ENCODE measurements around the gene IMMP2L.

IMMP2L gene

DNA sequence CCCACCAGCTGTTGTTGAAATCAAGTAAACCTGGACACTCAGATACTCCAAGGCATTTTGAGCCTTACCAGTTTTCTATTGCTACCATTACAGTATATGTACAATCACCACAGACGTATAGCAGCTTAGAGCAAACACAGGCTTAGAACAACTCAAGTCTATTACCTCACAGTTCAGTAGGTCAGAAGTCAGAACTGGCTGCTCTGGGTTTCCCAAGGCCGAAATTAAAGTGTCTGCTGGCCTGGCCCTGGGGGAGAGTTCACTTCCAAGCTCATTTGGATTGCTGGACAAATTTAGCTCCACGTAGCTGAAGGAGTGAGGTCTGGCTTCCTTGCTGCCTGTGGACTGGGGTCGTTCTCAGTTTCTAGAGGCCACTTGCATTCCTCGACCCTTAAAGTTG lies 731.5 kb downstream of the IMMP2L start:
- DNase-seq, result no peak

DNA sequence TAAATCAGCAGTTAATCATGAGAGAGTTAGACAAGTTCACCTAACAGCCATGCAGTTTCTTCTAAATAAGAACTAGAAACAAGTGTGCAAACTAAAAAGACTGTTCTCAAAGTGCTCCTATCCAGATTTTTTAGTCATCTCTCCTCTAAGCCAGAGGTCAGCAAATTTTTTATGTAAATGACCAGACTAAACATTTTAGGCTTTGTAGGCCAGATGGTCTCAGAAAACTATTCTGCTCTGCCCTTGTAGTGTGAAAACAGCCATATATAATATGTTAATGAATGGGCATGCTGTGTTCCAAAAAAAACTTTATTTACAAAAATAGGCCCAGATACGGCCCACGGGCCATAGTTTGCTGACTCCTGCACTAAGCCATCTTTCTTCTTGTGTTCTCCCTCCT lies 734.4 kb downstream of the IMMP2L start:
- no peak for DNase-seq

DNA sequence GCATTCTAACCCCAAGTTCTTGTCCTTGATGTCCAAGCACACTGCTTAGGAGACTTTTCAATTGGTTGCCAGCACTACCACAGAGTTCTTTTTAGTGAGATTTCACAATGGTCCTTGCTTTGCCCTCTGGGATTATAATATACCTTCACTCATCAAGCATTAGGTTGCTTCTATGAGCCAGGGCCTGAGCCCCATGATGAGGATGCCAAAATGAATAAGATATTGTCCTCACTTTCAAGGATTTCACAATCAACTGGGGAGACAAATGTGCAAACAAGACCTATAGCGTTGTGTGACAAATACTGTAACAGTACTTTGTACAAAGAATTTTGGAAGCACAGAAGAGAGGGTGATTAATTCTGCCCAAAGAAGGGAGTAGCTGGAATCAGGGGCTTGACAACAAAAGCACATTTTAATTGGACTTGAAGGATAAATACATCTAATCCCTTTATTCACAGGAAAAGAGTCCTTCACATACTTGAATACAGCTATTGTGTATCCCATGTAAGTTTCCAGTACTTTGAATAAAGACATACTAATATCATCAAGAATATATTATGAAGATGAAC lies 734.9 kb downstream of the IMMP2L start:
- DNase-seq, result no peak

DNA sequence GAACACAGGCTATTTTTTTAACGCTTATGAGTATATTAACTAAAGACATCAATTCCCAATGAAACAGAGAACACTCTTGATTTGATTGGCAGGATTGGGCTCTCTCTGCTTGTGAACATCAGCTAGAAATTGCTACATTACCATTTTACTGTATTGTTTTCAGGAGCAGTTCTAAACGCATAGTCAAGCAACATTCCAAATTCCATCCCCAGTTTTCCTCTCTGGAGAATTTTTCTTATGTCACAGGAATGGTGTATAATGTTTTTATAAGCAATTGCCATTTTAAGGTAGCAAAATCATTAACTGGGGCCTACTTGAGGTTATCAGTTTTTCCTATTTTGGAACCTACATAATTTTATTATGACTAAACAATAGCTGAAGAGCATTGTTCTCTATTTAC lies 748.3 kb downstream of the IMMP2L start:
- DNase-seq, result no peak

DNA sequence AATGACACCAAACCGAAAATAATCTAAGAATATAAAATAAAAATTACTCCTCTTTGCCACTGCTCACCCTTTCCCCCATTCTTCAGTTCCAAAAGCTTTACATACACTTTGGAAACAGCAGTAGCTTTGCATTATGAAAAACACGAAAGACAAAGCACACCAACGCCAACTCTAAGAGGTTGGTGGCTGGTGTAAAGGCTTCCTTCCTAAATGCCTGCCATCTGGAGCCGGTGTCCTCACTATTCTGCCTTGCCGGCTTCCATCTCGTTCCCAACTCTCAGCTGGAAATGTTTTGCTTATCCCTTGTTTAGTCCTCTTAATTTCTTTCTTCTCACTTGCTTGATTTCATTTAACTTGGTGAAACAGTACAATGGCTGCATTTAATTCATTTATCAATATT lies 752.5 kb downstream of the IMMP2L start:
- DNase-seq, result no peak

DNA sequence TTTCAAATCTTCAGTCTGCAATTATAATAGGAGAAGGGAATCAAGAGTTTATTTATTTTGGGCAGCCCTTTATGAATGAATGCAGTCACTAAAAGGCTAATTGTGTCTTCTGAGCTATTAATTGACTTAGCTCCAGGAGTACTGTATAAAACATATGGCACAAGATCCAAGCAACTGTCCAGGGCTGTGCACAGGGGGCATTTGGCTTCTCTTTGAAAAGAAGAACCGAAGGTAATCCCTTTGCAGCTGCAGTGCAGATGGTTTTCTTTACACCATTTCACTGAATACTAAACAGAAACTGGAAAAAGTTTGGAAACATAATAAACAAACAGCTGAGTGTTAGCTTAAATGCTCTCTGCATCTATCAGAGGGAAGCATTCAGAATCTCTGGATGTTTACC lies 753.9 kb downstream of the IMMP2L start:
- DNase-seq, result no peak

DNA sequence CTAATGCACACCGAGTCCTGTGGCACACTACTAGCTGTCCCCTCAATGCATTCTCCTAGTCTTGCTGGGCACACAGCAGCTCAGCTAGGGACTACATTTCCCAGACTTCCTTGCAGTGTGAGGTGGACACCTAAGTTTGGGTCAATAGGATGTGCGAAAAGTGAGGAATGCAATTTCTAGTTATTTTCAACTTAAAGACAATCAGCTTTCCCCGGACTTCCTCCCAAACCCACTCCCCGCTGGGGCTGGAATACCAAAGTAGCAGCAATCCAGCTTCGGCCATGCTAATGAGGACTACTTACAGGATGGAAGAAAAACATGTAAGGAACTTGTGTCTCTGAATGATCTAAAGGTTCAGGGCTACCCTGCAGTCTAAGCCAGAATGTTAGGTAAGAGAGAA lies 757.8 kb downstream of the IMMP2L start:
- no peak for DNase-seq

DNA sequence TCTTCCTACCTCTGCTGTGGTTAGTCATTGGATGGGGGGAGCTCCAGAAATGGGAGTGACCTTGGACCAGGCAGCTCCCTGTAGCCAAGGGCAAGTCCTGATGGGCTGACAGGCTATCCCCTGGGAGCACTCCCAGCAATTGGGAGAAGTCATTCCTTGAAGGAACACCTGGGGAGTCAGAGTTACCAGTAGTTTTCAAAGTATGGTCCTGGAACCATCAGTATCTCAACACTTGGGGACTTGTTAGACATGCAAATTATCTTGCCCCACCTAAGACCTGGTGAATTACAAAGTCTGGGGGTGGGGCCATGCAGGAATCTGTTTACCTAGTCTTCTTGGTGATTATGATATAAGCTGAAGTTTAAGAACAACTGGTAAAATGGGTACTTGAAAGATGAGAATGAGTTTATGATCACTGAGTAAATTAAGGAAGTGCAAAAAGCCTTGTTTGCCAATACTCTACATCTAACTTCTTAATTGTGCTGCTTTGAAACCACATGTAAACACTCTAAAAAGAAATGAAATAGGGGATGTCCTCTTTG lies 758.6 kb downstream of the IMMP2L start:
- no peak for DNase-seq

DNA sequence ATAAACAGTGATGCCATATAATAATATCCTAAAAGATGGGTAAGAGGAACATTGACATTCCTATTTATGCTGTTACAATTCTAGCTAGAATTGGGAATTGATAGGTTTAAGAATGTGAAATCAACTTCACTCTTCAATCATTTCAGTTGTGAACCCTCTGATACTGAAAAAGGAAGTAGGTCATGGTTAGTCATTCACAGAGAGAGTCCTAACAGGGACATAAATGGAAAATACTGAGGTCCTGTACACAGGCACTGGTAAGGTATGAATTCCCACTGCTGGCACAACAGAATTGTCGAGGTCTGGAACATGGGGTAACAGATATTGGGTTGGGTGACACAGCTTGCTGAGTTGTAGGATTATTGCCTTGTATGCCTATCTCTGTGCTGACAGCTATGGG lies 760.8 kb downstream of the IMMP2L start:
- DNase-seq, result no peak

DNA sequence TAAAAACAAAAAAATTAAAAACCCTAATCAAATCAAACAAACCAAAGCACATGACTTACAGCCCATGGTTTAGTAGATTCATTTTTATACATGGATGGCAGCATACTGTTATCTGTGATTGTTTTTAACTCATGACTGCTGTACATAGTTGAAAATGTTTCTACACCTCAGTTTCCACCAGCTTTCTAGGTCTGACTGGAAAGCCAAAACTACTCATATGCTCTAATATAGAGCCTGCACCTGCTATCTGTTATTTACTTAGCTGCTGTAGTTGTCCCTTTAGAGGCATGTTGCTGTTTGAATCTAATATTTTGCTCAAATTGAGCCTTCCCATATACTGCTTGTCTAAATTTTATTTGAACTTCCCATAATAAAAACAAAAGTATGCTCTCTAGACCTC lies 761.3 kb downstream of the IMMP2L start:
- no peak for DNase-seq

DNA sequence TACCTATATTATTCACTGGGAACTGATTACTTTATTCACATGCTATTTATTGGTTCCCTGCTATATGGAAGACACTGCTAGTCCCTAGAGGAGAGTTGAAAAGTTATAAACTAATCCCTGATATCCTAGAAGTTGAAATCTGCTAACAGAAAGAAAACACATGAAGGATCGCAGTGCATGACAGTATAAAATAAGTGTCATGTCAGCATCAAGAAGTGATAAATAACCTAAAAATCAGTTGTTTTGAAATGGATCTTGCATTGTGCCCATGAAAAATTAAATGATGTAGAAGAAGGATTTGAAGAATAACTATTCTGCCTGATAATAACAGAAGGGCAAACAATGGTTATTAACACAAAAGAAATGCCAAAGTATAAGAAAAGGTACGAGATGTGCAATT lies 764.6 kb downstream of the IMMP2L start:
- no peak for DNase-seq

DNA sequence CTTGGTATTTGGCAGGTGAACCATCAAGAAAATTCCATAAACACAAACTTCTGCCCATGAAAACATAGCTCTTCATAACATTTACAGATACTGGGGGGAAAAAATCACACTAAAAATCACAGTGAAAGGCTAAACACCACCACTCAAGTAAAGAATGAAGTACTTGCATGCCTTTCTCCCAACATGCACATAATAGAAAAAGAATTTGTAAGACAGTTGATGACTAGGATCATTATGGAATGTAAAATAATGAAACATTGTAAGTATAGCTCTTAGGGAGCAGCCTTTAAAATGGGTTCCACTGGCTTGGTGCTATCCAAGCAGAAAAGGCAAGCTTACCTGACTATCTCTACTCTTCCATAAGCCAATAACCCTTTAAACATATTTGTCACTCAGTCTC lies 771.3 kb downstream of the IMMP2L start:
- DNase-seq, result no peak

DNA sequence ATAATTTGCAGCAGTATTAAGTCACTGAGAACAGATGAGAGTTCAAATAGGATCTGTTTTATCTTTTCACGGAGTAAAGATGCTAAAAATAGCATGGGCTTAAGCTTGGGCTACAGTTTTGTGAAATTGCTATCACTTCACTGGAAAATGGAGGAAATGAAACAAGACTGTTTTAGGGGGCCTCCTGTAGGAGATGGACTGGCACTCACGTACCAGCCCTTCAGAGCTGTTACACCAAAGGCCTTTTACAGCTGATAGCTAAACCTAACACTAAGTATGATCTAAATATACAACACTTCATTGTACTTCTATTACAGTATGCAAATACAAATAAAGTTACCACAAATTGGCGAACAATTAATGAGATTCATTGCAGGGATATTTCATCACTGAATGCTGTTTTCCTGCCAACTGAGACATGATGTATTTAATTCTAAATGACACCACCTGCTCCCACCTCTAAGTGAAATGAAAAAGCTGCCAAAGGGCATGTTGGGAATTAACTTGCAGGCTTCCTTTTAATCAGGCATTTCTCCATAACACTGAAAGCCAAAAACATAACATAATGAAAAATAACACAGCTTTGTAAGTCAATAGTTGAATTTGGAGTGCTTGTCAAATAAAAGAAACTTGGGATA lies 775.8 kb downstream of the IMMP2L start:
- no peak for DNase-seq

DNA sequence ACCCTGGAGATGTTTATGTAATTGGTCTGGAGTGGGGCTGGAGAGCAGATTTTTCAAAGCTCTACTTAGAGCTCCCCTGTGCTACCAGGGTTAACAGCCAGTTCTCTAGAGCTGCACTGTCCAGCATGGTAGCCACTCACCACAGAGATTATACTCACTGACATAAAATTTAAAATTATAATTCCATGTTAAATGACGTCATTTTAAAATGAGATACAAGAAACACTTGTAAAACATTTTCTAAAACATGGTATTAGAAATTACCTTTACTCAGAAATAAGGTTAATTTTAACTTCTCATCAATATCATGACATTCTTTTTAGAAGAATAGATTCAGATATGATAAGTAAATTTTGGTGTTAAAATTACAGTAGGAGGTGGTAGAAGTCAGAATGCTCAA lies 777.5 kb downstream of the IMMP2L start:
- no peak for DNase-seq

DNA sequence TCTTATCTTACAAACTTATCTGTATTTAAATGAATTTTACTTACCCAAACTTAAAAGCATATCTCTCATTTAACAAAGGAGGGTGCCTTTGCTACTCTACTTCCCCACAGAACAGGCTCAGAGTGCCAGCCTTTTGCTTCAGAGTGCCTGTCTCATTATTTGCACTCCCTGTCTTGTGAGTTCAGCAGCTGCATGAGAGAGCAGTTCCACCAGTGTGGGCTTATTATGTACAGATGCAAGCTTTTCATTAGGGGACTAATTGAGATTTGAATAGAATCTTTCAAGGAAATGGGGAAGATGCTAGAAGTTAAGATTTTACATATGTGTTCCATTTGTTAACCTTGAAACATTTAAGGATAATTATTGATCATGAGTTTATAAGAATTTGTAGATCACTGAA lies 781.6 kb downstream of the IMMP2L start:
- DNase-seq, result no peak

DNA sequence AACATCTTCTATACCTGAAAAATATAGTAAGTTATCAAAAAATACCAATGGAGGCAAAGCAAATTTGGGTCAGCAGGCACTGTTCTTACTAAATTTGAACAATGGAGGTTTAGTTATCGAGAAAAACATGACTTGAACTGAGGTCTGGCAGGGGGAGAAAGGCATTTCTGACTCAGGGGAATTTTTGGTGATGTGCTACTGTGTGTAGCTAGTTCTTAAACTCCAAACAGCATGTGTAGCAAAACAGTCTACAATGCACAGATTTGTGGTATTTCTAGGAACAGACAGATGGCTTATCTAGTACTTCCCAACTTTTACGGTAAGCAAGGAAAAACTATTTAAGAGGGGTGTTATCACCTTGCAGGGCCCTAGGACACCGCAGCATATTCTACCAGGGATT lies 783.0 kb downstream of the IMMP2L start:
- DNase-seq, result no peak

DNA sequence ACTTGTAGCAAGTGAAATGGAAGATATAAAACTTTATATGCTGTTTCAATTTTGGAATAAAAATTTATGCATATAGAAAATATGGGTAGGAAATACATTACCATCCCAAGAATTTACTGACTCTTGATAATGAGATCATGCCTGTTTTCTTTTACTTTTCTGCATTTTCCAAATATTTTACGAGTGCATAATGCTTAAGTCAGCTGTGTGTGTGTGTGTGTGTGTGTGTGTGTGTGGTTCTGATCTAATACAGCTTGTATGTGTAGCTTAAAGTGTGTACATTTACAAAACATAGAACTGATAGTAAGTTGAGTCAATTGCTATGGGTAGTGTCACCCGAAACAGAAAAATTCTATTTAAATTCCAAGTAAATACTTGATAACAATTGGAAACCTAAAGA lies 787.2 kb downstream of the IMMP2L start:
- DNase-seq, result no peak

DNA sequence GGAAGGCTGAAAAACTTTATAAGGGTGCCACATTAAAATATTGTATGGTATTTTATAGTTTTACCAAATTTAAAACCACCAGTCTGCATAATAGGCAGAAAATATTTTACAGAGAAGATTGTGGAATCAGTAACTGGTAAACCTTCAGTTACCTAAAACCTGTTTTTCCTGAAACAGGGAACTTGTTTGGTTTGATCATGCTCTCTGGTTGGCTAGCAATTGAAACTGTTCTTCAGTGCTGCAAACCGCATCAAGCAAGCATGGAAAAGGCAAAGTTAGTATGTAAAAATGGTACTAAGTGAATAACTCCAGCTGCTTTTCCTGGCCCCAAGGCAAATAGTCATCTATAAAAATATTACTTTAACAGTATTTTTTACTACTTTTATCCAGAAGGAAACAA lies 788.2 kb downstream of the IMMP2L start:
- no peak for DNase-seq

DNA sequence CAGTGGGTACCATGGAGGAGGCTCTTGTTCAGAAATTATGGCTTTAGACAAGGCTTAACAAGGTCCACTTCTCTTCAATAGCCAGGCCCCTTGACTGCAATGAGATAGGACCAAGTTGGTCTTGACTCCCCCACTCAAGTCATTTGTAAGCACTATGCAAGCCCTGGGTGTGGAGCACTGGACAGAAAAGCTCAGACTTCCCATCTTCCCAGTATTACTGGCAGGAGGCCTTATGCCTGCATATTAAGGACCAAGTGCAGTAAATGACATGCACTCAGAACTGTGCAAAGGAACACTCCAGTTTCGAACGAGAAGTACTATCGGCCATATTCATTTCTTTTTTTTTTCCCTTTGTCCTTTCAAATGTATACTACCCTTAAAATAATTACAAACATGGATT lies 789.7 kb downstream of the IMMP2L start:
- DNase-seq, result no peak

DNA sequence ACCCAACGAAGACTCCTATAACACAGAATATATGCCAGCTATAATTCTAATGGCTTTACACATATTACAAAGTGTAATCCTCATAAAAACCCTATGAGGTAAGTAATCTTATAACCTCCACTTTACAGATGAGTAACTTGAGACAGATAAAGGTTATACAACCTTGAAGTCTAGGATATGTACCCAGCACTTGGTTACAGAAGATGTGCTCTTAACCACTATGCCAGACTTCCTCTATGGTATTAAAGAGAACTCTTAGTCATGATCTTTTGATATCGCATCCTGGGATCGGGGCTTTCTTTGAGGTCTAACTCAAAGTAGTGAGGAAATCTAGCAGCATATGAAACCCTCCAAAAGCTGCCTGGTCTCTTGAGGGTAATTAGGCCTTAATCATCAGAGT lies 790.6 kb downstream of the IMMP2L start:
- DNase-seq, result no peak

DNA sequence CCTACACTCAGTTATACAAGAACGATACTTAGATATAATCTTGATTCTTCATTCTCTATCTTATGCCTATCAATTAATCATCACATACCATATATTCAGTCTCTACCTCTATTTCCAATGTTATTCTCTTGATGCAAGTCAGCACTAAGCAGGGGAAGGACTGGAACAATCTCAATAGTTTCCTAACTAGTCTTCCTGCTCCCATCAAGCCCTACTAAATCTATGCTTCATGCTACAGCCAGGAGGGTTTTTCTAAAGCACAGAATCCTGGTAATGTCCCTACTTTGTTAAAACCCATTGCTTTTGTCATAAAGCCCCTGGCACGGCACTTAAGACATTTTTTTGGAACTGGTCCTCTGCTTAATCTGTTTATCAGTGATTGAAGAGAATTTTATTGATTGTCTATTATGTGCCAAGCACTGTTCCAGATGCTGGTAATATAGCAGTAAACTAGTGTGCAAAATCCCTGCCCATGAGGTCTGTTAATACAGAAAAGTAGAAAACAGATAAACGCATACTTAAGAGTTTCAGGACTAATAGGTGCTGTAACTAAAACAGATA lies 794.7 kb downstream of the IMMP2L start:
- no peak for DNase-seq

DNA sequence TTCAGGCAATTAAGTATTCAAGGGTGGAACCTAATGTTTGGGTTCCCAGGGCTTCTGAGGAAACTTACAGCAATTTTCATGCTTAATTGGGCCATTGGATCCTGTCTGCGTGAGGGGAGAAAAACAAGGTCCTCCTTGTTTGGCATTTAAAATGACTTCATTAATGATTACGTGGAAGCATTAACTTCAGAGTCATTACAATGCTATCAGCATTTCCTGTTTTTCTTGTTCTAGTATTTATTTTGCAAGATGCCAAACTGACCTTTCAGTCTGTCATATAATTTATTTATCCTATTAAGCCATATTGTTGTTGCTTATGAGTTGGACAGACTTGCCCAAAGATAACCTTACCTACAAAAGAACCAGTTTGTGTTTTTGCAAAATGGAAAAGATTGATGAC lies 795.4 kb downstream of the IMMP2L start:
- DNase-seq, result no peak

DNA sequence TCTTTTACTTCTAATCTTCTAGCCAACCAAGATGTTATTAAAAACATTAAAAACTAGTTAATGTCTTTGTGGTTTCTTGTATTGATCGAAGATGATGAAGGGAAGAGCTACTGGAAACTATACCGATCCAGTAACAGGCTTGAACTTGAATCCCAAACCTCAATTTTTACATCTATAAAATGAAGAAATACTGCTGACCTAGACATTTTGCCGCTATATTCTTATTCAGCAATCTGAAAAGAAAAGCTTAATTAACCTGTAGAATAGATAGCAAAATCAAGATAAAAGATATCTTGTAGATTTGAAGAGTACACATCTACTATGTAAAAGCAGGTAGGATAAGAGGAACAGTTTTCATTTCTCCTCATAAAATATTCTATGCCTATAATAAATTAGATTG lies 797.4 kb downstream of the IMMP2L start:
- no peak for DNase-seq
